ENCODE data around the gene PTP4A2.

GRCh38 chr1:31920956-31921355 is 17.2 kb downstream of the PTP4A2 start:
- no peak for TF ChIP-seq CTCF (IDR thresholded peaks at IDR 0.05)
- TF ChIP-seq EP300 (IDR thresholded peaks at IDR 0.05): no peak
- TF ChIP-seq POLR2A (IDR thresholded peaks at IDR 0.05): no peak
